ENCODE data around the gene GNG2.
A peak's percentile ranks its signal among the peaks of the same experiment; 100 is the strongest.

Gene GNG2

GRCh38 chr14:51996148-51996746 is 135.8 kb downstream of the GNG2 start:
- 42% methylated on average over 2 of the region's 4 CpGs for WGBS
- no peaks in the 10 kb centered on the region for H3K27me3 ChIP-seq (ENCODE audit: insufficient read depth, low read length)
- H3K4me3 ChIP-seq (ENCODE audit: low read length): no peak overlapping the region
- H3K4me1 ChIP-seq (ENCODE audit: insufficient read depth, low read length): no peaks in the 10 kb centered on the region
- H3K27ac ChIP-seq (ENCODE audit: low read depth, low read length): no peak overlapping the region
- peaks cover 100% of the 10 kb centered on the region for H3K36me3 ChIP-seq (ENCODE audit: insufficient read depth, low read length)
- H3K9me3 ChIP-seq (ENCODE audit: insufficient read depth, low read depth, low read length): no peaks in the 10 kb centered on the region
- no peak overlapping the region for H3K9ac ChIP-seq (ENCODE audit: low read depth, low read length)

GRCh38 chr14:51998348-51998747 is 137.9 kb downstream of the GNG2 start:
- no peaks in the 10 kb centered on the region for H3K9me3 ChIP-seq (ENCODE audit: insufficient read depth, low read depth, low read length)
- peaks cover 100% of the 10 kb centered on the region for H3K36me3 ChIP-seq (ENCODE audit: insufficient read depth, low read length)
- no peaks in the 10 kb centered on the region for H3K4me1 ChIP-seq (ENCODE audit: insufficient read depth, low read length)
- H3K9ac ChIP-seq (ENCODE audit: low read depth, low read length): no peak overlapping the region
- no peak overlapping the region for H3K4me3 ChIP-seq (ENCODE audit: low read length)
- H3K27ac ChIP-seq (ENCODE audit: low read depth, low read length): no peak overlapping the region
- H3K27me3 ChIP-seq (ENCODE audit: insufficient read depth, low read length): no peaks in the 10 kb centered on the region

- Histone ChIP-seq H3K36me3 (ENCODE audit: insufficient read depth, low read length) (peaks cover 100% of the 10 kb centered on the region), H3K9me3 (ENCODE audit: insufficient read depth, low read depth, low read length) (no peaks in the 10 kb centered on the region), H3K9ac (ENCODE audit: low read depth, low read length) (no peak overlapping the region), H3K27ac (ENCODE audit: low read depth, low read length) (no peak overlapping the region), H3K27me3 (ENCODE audit: insufficient read depth, low read length) (no peaks in the 10 kb centered on the region), H3K4me1 (ENCODE audit: insufficient read depth, low read length) (no peaks in the 10 kb centered on the region), H3K4me3 (ENCODE audit: low read length) (no peak overlapping the region)
- 94% methylated on average over 2 of the region's 2 CpGs for WGBS
Observed at GRCh38 chr14:51999084-51999483, 138.7 kb downstream of the GNG2 start.

GRCh38 chr14:52000019-52000582 is 139.7 kb downstream of the GNG2 start:
- no peak overlapping the region for H3K9ac ChIP-seq (ENCODE audit: low read depth, low read length)
- no peaks in the 10 kb centered on the region for H3K9me3 ChIP-seq (ENCODE audit: insufficient read depth, low read depth, low read length)
- peaks cover 100% of the 10 kb centered on the region for H3K36me3 ChIP-seq (ENCODE audit: insufficient read depth, low read length)
- H3K4me3 ChIP-seq (ENCODE audit: low read length): no peak overlapping the region
- 88% methylated on average over 1 of the region's 3 CpGs for WGBS
- H3K27ac ChIP-seq (ENCODE audit: low read depth, low read length): no peak overlapping the region
- no peaks in the 10 kb centered on the region for H3K27me3 ChIP-seq (ENCODE audit: insufficient read depth, low read length)
- no peaks in the 10 kb centered on the region for H3K4me1 ChIP-seq (ENCODE audit: insufficient read depth, low read length)

- H3K36me3 ChIP-seq (ENCODE audit: insufficient read depth, low read length): peaks cover 100% of the 10 kb centered on the region
- H3K4me1 ChIP-seq (ENCODE audit: insufficient read depth, low read length): no peaks in the 10 kb centered on the region
- H3K9ac ChIP-seq (ENCODE audit: low read depth, low read length): no peak overlapping the region
- 95% methylated on average over 3 of the region's 3 CpGs for WGBS
- no peaks in the 10 kb centered on the region for H3K27me3 ChIP-seq (ENCODE audit: insufficient read depth, low read length)
- H3K4me3 ChIP-seq (ENCODE audit: low read length): no peak overlapping the region
- H3K9me3 ChIP-seq (ENCODE audit: insufficient read depth, low read depth, low read length): no peaks in the 10 kb centered on the region
- no peak overlapping the region for H3K27ac ChIP-seq (ENCODE audit: low read depth, low read length)
Observed at GRCh38 chr14:52000696-52001095, 140.3 kb downstream of the GNG2 start.

GRCh38 chr14:52002542-52002941 is 142.1 kb downstream of the GNG2 start:
- Histone ChIP-seq H3K36me3 (ENCODE audit: insufficient read depth, low read length) (peaks cover 100% of the 10 kb centered on the region), H3K27me3 (ENCODE audit: insufficient read depth, low read length) (no peaks in the 10 kb centered on the region), H3K27ac (ENCODE audit: low read depth, low read length) (no peak overlapping the region), H3K4me1 (ENCODE audit: insufficient read depth, low read length) (peaks cover 12% of the 10 kb centered on the region), H3K4me3 (ENCODE audit: low read length) (no peak overlapping the region), H3K9ac (ENCODE audit: low read depth, low read length) (no peak overlapping the region), H3K9me3 (ENCODE audit: insufficient read depth, low read depth, low read length) (no peaks in the 10 kb centered on the region)
- 98% methylated on average over 4 of the region's 4 CpGs for WGBS

- no peak overlapping the region for H3K4me3 ChIP-seq (ENCODE audit: low read length)
- peaks cover 100% of the 10 kb centered on the region for H3K36me3 ChIP-seq (ENCODE audit: insufficient read depth, low read length)
- no peak overlapping the region for H3K9ac ChIP-seq (ENCODE audit: low read depth, low read length)
- no peaks in the 10 kb centered on the region for H3K9me3 ChIP-seq (ENCODE audit: insufficient read depth, low read depth, low read length)
- no peaks in the 10 kb centered on the region for H3K27me3 ChIP-seq (ENCODE audit: insufficient read depth, low read length)
- 97% methylated on average over 3 of the region's 3 CpGs for WGBS
- H3K4me1 ChIP-seq (ENCODE audit: insufficient read depth, low read length): peaks cover 12% of the 10 kb centered on the region
- no peak overlapping the region for H3K27ac ChIP-seq (ENCODE audit: low read depth, low read length)
Observed at GRCh38 chr14:52003324-52003723, 142.9 kb downstream of the GNG2 start.

GRCh38 chr14:52005625-52006024 is 145.2 kb downstream of the GNG2 start:
- no peaks in the 10 kb centered on the region for H3K9me3 ChIP-seq (ENCODE audit: insufficient read depth, low read depth, low read length)
- no CpG with 5 or more reads among the region's 2 CpGs for WGBS
- peaks cover 99% of the 10 kb centered on the region for H3K36me3 ChIP-seq (ENCODE audit: insufficient read depth, low read length)
- no peaks in the 10 kb centered on the region for H3K27me3 ChIP-seq (ENCODE audit: insufficient read depth, low read length)
- H3K9ac ChIP-seq (ENCODE audit: low read depth, low read length): no peak overlapping the region
- no peak overlapping the region for H3K4me3 ChIP-seq (ENCODE audit: low read length)
- H3K4me1 ChIP-seq (ENCODE audit: insufficient read depth, low read length): peaks cover 12% of the 10 kb centered on the region
- no peak overlapping the region for H3K27ac ChIP-seq (ENCODE audit: low read depth, low read length)

GRCh38 chr14:52006361-52006760 is 145.9 kb downstream of the GNG2 start:
- no peak overlapping the region for H3K4me3 ChIP-seq (ENCODE audit: low read length)
- H3K4me1 ChIP-seq (ENCODE audit: insufficient read depth, low read length): peaks cover 12% of the 10 kb centered on the region
- H3K9me3 ChIP-seq (ENCODE audit: insufficient read depth, low read depth, low read length): no peaks in the 10 kb centered on the region
- H3K27ac ChIP-seq (ENCODE audit: low read depth, low read length): no peak overlapping the region
- H3K9ac ChIP-seq (ENCODE audit: low read depth, low read length): no peak overlapping the region
- peaks cover 99% of the 10 kb centered on the region for H3K36me3 ChIP-seq (ENCODE audit: insufficient read depth, low read length)
- WGBS: 93% methylated on average over 3 of the region's 3 CpGs
- H3K27me3 ChIP-seq (ENCODE audit: insufficient read depth, low read length): no peaks in the 10 kb centered on the region

- Histone ChIP-seq H3K27me3 (ENCODE audit: insufficient read depth, low read length) (no peaks in the 10 kb centered on the region), H3K36me3 (ENCODE audit: insufficient read depth, low read length) (peaks cover 99% of the 10 kb centered on the region), H3K4me3 (ENCODE audit: low read length) (no peak overlapping the region; the same call in 1 of the 2 replicates), H3K9me3 (ENCODE audit: insufficient read depth, low read depth, low read length) (no peaks in the 10 kb centered on the region), H3K9ac (ENCODE audit: low read depth, low read length) (no peak overlapping the region), H3K4me1 (ENCODE audit: insufficient read depth, low read length) (peaks cover 12% of the 10 kb centered on the region), H3K27ac (ENCODE audit: low read depth, low read length) (peak overlapping the region; percentile 0; the same call in 1 of the 2 replicates)
- WGBS: 100% methylated on average over 1 of the region's 1 CpG
Observed at GRCh38 chr14:52007211-52007610, 146.8 kb downstream of the GNG2 start.

GRCh38 chr14:52007637-52008036 is 147.2 kb downstream of the GNG2 start:
- Histone ChIP-seq H3K27ac (ENCODE audit: low read depth, low read length) (0 out of 2 replicates have a peak overlapping the region, but pooled peaks have one; percentile 0), H3K36me3 (ENCODE audit: insufficient read depth, low read length) (peaks cover 96% of the 10 kb centered on the region), H3K27me3 (ENCODE audit: insufficient read depth, low read length) (no peaks in the 10 kb centered on the region), H3K4me3 (ENCODE audit: low read length) (no peak overlapping the region), H3K4me1 (ENCODE audit: insufficient read depth, low read length) (peaks cover 14% of the 10 kb centered on the region), H3K9ac (ENCODE audit: low read depth, low read length) (no peak overlapping the region), H3K9me3 (ENCODE audit: insufficient read depth, low read depth, low read length) (no peaks in the 10 kb centered on the region)
- 89% methylated on average over 1 of the region's 1 CpG for WGBS

- 96% methylated on average over 4 of the region's 4 CpGs for WGBS
- Histone ChIP-seq H3K9me3 (ENCODE audit: insufficient read depth, low read depth, low read length) (no peaks in the 10 kb centered on the region), H3K36me3 (ENCODE audit: insufficient read depth, low read length) (peaks cover 91% of the 10 kb centered on the region)
Observed at GRCh38 chr14:52008136-52008535, 147.7 kb downstream of the GNG2 start.

More at GRCh38 chr14:52008136-52008535, 147.7 kb downstream of the GNG2 start:
- Histone ChIP-seq H3K4me1 (ENCODE audit: insufficient read depth, low read length) (peaks cover 19% of the 10 kb centered on the region), H3K27ac (ENCODE audit: low read depth, low read length) (no peak overlapping the region), H3K9ac (ENCODE audit: low read depth, low read length) (no peak overlapping the region), H3K27me3 (ENCODE audit: insufficient read depth, low read length) (no peaks in the 10 kb centered on the region), H3K4me3 (ENCODE audit: low read length) (no peak overlapping the region)
